Endothelial cell of umbilical vein (primary cell): ENCODE measurements around the gene SLC2A1.

ENCODE experiments used
- CTCF ChIP-seq, 2 donors: IDR thresholded peaks; 1 replicate in 1 of 2; 2 replicates in 1 of 2; pipeline ENCODE4 v1.5.1; 2011; ENCODE audit warnings: low read length in 2 of 2, mild to moderate bottlenecking in 2 of 2, moderate library complexity in 2 of 2, control low read depth in 1 of 2, inconsistent platforms in 1 of 2, low read depth in 1 of 2; ENCODE audit not compliant: insufficient read depth in 1 of 2; ENCODE audit errors: extremely low read depth in 1 of 2
- EZH2 ChIP-seq: IDR thresholded peaks from 2 replicates; pipeline ENCODE4 v1.6.1; 2012; ENCODE audit warnings: borderline replicate concordance, low read depth, mild to moderate bottlenecking, moderate library complexity, low read length, inconsistent platforms; ENCODE audit not compliant: severe bottlenecking
- FOS ChIP-seq: IDR thresholded peaks from 2 replicates; pipeline ENCODE4 v1.6.1; 2011; ENCODE audit warnings: mild to moderate bottlenecking, low read length, moderate library complexity, borderline replicate concordance; ENCODE audit not compliant: insufficient read depth
- MYC ChIP-seq: IDR thresholded peaks from one replicate; pipeline ENCODE4 v1.6.1; 2011; ENCODE audit warnings: mild to moderate bottlenecking, low read depth, low read length
- POLR2A ChIP-seq: IDR thresholded peaks from 2 replicates; pipeline ENCODE4 v1.6.1; 2012; ENCODE audit warnings: low read depth, mild to moderate bottlenecking, control low read depth, low read length

- no peak for TF ChIP-seq MYC
- no peak for TF ChIP-seq CTCF (IDR thresholded peaks at IDR 0.05; ENCODE audit: extremely low read depth in 1 of 2, insufficient read depth in 1 of 2, low read depth in 1 of 2, low read length in 2 of 2)
- TF ChIP-seq POLR2A, result no peak
- no peak for TF ChIP-seq FOS
- TF ChIP-seq EZH2, result no peak
Observed at GRCh38 chr1:42932442-42932941, 26.2 kb downstream of the SLC2A1 start.
